ENCODE results near the gene DDX51.
"Not testable (repeated sequence)": the region's sequence is repeated elsewhere in the genome, so short reads cannot be mapped to it uniquely, and the experiment has no call there.

Gene DDX51

DNA sequence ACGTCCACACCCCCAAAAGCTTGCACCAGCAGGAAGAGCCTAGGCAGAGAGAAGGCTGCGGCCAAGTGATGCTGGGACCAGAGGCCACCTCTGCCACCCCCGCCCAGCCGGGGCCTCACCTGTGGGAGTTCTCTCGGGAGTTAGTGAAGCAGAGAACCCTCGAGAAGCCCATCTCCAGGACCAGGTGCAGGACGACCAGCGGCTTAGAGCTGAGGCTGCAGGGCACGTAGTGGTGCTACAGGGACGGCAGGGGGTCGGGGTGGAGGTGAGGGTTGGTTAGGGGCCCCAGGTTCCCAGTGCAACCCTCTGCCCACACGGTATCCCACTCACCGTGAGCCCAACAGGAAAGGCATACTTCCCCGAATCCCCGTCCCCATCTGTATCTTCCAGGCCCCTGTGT lies 3.6 kb downstream of the DDX51 start:
- no peak for TF ChIP-seq CTCF (IDR thresholded peaks at IDR 0.05; ENCODE audit: low read depth, low read length)
- DNase-seq (ENCODE audit: extremely low read depth, low read depth): no peak

DNA sequence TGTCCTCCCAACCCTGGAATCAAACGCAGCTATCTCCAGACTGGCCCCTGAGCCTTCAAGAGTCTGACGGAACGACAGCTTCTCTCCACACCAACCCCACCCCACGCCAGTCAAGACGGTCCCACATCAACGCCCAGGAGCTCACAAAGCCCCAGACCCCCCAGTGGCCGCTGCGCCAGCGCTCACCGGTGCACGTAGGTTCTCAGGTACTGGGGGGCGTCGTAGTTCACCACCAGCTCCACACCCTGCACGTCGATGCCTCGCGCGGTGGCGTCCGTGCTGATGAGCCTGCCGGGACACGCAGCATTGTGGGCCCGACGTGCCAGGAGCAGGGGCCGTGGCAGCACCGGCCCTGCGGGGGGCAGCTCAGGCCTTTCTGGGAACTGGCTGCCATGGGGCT lies 4.2 kb downstream of the DDX51 start:
- no peak for DNase-seq (ENCODE audit: extremely low read depth, low read depth)
- no peak for TF ChIP-seq CTCF (IDR thresholded peaks at IDR 0.05; ENCODE audit: low read depth, low read length)

GRCh38 chr12:132138941-132139871 lies 4.9 kb downstream of the DDX51 start:
- TF ChIP-seq CTCF (IDR thresholded peaks at IDR 0.05; ENCODE audit: low read depth, low read length): no peak

GRCh38 chr12:132137483-132138125 lies 6.5 kb downstream of the DDX51 start:
- no peak for TF ChIP-seq CTCF (IDR thresholded peaks at IDR 0.05; ENCODE audit: low read depth, low read length)
- DNase-seq (ENCODE audit: extremely low read depth, low read depth): no peak

More at GRCh38 chr12:132138941-132139871, 4.9 kb downstream of the DDX51 start:
- DNase-seq (ENCODE audit: extremely low read depth, low read depth): no peak

DNA sequence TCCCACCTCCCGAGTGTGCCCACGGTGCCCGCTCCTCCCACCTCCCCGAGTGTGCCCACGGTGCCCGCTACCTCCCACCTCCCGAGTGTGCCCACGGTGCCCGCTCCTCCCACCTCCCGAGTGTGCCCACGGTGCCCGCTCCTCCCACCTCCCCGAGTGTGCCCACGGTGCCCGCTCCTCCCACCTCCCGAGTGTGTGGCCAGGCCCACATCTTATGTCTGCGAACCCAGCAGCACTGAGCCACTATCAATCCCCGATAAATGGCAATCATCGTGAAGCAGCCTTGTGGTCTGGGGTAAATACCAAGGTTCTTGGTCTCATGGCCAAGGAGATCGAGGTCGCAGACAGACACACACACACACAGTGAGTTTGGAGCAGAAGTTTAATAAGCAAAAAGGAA lies 7.9 kb downstream of the DDX51 start:
- not testable (repeated sequence) for DNase-seq (ENCODE audit: extremely low read depth, low read depth)

DNA sequence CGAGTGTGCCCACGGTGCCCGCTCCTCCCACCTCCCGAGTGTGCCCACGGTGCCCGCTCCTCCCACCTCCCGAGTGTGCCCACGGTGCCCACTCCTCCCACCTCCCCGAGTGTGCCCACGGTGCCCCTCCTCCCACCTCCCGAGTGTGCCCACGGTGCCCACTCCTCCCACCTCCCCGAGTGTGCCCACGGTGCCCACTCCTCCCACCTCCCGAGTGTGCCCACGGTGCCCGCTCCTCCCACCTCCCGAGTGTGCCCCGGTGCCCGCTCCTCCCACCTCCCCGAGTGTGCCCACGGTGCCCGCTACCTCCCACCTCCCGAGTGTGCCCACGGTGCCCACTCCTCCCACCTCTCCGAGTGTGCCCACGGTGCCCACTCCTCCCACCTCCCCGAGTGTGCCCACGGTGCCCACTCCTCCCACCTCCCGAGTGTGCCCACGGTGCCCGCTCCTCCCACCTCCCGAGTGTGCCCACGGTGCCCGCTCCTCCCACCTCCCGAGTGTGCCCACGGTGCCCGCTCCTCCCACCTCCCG lies 9.4 kb downstream of the DDX51 start:
- DNase-seq (ENCODE audit: extremely low read depth, low read depth): not testable (repeated sequence)

DNA sequence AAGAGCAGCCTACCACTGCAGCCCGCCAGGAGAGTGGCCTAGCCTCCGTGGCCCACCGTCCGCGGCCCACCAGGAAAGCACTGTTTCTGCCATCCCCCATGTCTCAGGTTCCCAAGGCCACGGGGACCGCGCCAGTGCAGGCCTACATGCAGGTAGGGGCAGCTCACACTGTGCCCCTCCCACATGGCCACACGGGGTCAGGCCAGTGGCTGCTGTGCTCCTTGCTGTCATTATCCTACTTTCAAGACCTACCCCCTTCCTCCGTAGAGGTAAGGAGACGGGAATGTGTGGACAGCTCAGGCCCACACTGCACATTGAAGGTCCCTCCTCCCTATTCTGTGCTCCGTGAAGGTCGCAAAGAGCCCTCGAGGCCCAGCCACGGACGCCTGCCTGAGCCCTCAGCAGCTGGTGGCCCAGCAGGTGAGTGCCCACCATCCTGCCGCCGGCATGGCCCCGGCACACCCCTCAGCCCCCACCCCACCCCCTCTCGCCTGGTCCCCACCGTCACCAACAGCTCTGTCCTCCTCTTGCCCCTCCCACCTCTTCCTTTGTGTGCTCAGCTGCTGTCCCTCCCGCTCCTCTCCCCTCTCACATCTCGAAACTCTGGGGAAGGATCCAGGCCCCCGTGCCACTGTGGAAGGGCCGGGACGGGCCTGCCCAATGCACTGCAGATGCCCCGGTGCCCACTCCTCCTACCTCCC lies 10.0 kb downstream of the DDX51 start:
- no peak for TF ChIP-seq CTCF (IDR thresholded peaks at IDR 0.05; ENCODE audit: low read depth, low read length)
- DNase-seq (ENCODE audit: extremely low read depth, low read depth): no peak
